NCI-H1417 treated with DMSO at 0.1 percent for 48 hours (cell line): ENCODE results near the gene RFNG.

Source experiments
- DNase-seq: peaks from one replicate; lab custom pipeline; 2025; lab: John Stamatoyannopoulos, UW

Gene RFNG

GRCh38 chr17:82089723-82090548, 38.3 kb upstream of the RFNG start:
- DNase-seq, result no peak

GRCh38 chr17:82088838-82089722, 37.5 kb upstream of the RFNG start:
- no peak for DNase-seq

GRCh38 chr17:82087961-82088837, 36.6 kb upstream of the RFNG start:
- no peak for DNase-seq

DNA sequence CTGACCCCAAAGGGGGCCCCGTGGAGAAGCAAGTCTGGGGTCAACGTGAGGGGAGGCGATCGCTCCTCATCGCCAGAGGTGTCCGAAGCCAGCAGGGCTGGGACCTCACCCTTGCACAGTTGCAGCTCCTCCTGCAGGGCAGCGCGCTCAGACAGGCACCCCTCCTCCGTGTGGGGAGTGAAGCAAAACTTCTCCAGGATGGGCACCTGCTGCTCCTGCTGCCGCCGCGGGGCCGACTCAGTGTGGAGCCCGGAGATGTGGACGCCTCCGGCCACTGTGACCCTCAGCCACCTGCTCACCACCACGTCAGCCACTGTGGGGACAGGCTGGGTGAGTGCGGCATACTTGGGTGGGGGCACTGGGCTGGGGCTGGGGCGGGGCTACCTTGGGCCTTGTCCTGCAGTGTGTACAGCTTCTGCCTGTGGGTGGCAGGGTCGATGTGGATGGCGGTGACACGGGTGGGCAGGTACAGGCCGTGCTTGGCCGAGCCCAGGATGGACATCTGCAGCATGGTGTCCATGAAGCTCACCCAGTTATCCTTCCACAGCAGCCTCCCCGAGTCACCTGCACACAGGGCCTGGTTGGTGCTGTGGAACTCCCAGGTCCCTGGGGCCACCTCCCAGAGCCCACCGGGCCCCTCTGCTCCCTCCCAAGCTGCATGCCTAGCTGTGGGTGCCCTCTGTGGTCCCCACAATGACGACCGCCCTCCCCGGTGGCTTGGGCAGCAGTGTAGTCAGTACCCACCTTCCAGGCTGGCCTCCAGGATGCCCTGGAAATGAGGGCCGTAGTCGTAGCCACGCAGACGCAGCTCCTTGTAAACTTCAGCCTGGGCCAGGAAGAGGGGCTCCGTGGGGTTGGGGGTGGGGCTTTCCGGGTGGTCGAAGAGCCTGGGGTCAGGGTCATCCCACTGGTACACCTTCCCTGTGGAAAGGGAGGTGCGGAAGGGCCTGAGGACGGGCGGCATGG, 35.6 kb upstream of the RFNG start:
- DNase-seq, result no peak

GRCh38 chr17:82085931-82086764, 34.5 kb upstream of the RFNG start:
- no peak for DNase-seq

DNA sequence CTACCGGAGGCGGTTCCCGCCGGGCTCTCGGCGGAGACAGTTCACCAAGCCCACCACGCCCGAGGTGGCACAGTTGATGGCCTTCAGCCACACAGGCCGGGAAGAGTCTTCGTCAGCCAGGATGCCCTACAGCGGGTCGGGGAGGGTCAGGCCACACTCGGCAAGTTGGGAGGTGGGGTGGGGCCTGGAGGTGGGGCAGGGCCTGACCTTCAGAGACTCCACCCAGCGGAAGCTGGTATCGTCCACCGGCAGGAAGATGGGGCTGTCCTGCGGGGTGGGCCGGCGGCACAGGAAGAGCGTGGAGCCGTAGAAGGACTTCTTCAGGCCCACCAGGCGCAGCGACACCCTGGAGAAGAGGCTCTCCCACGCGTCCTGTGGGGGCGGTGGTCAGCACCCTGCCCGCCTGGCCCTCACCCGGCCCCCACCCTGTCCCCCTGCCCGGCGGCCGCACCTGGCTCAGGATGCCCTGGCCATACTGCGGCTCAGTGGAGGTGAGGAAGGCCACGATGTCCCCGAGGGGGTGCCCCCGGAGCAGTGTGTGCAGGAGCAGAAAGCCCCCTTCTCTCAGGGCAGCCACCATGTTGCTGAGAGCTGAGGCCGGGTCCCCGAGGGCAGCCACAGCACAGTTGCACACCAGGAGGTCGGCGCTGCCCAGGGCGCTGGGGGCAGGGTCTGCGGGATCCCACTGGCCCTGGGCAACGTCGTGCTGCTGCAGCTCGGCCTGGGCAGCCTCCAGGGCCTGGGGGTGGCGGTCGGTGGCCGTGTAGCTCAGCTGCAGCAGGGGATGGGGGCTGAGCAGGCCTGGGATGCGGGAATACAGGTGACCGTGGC, 33.6 kb upstream of the RFNG start:
- no peak for DNase-seq

GRCh38 chr17:82084373-82085030, 32.9 kb upstream of the RFNG start:
- no peak for DNase-seq

DNA sequence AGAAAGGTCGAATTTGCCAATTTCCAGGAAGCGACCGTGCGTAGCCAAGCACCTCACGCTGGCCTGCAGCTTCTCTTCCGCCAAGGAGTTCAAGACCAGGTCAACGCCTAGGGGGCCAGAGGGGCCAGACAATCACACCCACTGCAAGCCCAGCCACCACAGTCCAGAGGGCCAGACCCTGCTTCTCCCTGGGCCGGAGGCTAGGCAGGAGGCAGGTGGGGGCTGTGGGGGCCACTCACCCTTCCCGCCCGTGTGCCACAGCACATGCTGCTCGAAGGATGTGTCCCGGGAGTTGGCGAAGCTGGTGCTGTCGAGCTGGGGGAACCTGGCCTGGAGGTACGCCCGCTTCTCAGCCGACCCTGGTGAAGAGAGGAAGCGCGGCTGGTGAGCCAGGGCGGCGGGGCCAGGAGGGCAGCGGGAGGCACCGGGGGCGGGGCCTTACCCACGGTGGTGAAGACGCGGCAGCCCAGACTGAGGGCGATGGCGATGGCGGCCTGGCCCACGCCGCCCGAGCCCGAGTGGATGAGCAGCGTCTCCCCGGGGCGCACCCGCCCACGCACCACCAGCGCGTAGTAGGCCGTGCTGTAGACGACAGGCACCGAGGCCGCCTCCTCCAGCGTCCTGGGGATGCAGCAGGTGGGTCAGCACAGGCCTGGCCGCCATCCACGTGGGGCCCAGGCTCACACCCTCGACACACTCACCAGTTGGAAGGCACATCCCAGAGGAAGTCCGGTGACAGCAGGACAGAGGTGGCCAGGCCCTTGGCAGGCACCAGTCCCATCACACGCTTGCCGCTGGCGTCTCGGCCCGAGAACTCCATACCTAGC, 32.1 kb upstream of the RFNG start:
- DNase-seq, result no peak

- no peak for DNase-seq
These were observed 31.4 kb upstream of the RFNG start for GRCh38 chr17:82083009-82083408.

DNA sequence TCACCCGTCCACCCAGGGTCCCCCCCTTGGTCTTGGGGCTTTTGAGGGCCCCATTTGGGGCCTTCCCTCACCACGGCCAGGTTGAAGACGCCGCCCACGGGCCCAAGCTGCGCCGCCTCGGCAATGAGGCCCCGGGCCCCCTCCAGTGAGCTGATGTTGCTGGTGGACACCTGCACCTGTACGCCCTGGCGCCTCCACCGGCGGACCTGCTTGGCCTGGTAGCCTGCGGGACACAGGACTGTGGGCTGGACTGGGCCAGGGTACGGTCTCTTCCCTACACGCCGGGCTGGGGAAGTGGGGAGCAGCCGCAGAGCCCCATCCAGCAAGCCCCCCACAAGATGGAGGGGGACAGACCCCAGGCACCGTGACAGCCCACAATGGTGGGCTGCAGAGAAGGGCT, 30.8 kb upstream of the RFNG start:
- no peak for DNase-seq

- DNase-seq, result no peak
These were observed 30.4 kb upstream of the RFNG start for GRCh38 chr17:82081966-82082365.

DNA sequence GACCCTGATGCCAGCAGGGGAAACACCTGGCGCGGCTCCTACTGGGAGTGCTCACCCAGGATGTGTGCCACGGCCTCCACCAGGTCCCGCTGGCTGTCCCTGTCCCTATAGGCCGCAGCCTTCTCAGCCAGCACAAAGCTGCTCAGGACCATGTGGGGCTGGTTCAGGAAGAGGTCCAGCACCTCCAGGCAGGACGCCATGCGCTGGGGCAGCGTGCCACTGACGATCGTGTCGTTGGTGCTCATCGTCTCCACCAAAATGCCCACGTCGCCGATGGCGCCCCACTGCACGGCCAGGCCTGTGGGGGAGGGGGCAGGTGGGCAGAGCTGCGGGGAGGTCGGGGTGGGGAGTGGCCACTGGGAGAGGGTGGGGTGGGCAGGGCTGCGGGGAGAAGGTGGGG, 29.9 kb upstream of the RFNG start:
- DNase-seq, result no peak

DNA sequence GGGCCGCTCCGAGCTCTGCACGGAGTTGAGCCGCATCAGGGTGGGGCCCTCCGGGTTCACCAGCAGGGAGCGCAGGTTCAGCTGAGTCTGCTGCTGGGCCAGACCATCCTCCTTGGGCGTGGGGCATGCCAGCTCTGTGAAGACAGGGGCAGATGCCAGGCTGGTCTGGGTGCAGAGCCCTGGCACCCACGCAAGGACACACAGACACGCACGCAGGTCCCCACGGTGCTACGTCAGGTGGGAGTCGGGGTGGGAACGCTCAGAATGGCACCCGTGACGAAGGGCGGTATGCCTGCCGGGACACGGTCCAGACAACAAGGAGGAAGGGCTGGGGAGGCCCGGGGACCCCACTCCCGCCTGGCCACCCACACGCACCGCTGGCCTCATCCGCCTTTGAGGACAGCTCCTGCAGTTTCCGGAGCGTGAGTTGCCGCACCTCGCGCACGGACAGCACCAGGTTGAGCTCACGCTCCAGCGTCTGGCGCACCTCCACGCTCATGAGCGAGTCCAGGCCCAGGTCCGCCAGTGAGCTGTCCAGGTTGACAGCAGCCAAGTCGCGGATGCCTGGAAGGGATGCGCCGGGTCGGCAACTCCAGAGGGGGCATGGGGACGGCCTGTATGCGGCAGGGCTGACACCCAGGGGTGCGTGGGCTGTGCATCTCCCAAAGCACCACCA, 29.3 kb upstream of the RFNG start:
- DNase-seq, result no peak

DNA sequence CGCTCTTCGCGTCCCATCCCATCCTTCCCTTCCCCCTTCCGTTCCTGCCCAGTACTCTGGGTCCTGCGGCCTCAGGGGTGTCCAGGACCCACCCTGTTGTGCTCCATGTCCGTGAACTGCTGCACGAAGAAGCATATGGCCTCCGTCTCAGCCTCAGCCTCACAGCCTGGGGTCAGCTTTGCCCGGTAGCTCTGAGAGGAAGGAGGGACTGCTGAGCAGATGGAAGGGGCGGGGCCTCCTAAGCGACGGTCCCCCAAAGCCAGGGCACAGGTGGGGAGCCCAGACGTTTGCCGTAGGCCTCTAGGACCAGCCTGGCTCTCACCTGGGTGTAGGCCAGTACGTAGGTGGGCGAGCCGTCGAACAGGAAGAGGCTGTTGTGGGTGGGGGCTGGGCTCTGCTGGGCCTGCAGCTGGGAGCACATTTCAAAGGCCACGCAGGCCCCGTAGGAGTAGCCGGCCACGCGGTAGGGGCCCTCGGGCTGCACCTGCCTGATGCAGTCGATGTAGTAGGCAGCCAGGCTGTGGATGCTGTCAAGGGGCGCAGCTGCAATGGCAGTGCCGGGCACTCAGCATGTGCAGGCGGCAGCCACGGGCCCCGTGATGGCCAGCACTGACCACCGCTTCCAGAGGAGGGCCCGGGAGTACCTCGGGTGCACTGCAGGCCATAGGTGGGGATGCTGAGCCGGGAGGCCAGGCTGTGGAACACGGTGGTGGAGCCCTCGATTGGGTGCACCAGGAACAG, 28.6 kb upstream of the RFNG start:
- no peak for DNase-seq

- DNase-seq, result no peak
These were observed 27.5 kb upstream of the RFNG start for GRCh38 chr17:82079001-82079677.

GRCh38 chr17:82078433-82078832, 26.8 kb upstream of the RFNG start:
- no peak for DNase-seq
